ENCODE results near the gene RASD2. TPM values are rescaled to one million over a fixed set of nuclear protein-coding genes. Genes with fewer than 3 reads are reported as not detected.

The RASD2 gene
- total RNA-seq, 1 donor from 2014 or later = not detected

DNA sequence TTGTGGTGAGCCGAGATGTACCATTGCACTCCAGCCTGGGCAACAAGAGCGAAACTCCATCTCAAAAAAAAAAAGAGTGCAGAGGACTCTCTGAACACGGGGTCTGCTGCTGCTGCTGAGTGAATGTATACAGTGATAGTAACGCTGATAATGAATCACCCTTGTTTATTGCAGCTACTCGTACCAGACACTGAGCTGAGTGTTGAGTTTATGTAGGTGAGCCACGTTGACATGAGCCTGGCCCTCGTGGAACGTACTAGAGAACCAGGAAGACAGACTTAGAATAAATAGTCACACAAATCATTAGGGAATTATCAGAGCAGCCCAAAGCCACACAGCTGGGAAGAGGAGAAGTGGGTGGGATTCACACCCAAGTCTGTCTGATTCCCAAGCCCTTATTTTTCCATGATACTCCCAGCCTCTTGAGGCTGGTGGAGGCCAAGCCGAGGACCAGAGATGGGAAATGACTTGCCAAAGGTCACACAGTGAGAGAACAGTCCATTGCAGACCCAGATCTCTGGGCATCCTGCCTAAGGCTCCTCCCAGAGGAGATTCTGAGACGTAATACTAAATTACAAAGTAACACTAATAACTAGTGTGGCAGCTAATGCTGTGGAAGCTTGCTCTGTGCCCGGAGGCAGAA lies 41.7 kb downstream of the RASD2 start:
- intact Hi-C loops (cut with micrococcal nuclease) = loop anchor here (5.0 kb wide), 1 partner anchor 150 kb away; no protein-coding TSS in a partner anchor

DNA sequence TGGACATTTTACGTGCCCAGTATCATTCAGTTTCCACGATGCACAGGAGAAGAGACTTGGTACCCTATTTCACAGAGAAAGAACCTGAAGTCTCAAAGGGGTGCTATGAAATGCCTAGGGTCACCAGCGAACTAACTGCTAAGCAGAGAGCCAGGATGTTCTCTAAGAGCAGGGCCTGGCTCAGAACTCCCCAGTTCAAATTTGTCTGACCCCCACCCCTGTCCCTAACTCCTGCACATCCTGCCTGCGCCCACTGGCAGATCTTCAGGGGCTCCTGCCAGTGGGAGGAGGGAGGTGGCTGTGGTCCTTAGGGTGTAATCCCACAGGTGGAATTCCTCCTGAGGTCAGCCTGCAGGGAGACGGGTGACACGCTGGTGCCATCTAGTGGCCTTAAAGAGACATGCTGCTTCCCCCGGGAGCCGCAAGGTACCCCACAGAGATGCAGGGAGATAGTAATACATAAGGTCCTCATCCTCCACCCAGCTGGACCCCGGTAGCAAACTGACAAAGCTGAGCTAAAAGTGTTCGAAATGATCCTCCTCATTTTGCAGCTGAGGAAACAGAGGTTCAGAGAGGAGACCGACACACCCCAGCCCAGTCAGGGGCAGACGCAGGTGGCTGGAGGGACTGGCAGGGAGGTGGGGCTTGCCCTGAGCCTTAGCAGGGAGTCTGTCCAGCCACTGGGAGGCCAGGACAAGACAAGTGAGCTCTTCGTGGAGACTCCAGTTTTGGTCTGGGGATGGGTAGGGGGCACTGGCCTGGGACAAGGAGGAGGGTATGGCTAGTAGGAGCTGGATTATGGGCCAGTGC lies 42.4 kb downstream of the RASD2 start:
- intact Hi-C loops (cut with micrococcal nuclease) = loop anchor here (1.0 to 5.0 kb wide), 3 partner anchors 40 to 233 kb away; no protein-coding TSS in a partner anchor

DNA sequence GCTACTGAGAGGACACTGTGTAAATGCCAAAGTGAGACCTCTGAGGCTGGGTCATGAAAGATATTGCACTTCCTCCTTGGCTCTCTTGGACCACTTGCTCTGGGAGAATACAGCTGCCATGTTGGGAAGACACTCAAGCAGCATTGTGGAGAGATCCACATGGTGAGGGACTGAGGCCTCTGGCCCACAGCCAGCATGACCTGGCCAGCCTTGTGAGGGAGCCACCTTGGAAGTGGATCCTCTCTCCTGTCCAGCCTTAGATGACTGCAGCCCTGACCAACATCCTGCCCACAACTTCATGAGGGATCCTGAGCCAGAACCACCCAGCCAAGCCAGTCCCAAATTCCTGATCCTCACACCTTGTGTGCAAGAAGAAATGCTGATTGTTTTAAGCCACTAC lies 46.1 kb downstream of the RASD2 start:
- intact Hi-C loops (cut with micrococcal nuclease) = no loop called here

DNA sequence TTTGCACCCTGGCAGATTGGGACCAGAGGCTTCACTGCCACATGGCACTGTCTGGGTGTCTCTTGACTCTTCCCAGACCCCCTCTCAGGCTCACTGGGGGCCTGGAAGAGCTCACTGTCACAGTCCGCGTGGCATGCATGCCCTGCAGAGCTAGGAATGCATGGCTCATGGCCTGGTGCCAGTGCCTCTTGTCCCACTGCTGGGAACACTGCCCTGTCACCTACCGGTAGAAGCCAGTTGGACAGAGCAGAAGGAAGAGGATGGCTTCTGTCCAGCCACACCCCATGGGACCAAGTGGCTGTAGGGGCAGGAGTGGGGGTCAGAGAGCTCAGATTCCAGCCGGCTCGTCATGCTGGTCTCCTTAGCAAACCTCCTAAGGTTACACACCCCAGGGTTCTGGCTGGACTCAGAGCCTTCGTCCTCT lies 46.8 kb downstream of the RASD2 start:
- intact Hi-C loops (cut with micrococcal nuclease) = no loop called here

DNA sequence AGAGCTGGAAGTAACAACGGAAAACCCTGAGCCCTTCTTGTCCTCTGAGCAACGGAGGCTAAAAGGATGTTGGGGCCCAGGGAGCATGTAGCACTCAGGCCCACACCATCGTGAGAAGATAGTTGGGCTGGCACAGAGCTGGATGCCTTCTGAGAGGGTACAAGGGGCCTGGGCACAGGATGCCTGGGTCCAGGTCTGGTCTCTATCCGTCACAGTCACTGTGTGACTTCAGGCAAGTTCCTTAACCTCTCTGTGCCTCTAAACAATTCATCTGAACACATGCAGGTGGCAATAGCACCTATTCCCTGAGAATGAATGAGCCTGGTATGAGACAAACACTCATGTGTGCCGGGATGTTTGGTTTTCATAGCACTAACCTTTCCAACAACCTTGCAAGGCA lies 47.3 kb downstream of the RASD2 start:
- intact Hi-C loops (cut with micrococcal nuclease) = no loop called here

DNA sequence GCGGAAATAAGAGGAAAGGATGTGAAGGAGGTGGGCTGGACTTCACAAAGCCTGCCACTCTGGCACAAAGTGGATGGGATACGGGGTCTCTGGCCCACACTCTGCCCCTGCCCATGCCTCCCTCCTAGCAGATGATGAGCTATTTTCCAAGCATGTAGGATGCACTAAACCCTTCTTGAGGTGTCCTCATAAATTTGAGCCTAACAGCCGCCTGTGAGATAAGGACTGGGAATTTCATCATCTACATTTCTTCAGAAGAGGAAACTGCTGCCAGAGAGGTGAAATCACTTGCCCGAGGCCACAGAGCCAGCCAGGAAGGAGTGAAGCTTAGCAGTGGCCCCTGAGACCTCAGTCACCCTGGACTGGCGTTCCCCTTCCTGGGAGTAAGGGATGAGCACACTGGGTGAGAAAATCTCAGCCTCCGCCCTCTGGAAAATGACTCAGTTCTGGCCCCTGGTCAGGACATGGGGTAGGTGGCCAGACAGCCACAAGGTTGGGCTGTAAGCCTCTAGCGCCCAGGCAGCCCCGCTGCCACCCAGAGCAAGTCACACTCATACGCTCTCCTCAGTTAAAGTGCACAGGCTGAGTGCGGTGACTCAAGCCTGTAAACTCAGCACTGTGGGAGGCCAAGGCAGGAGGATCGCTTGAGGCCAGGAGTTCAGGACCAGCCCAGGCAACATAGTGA lies 48.6 kb downstream of the RASD2 start:
- intact Hi-C loops (cut with micrococcal nuclease) = no loop called here

DNA sequence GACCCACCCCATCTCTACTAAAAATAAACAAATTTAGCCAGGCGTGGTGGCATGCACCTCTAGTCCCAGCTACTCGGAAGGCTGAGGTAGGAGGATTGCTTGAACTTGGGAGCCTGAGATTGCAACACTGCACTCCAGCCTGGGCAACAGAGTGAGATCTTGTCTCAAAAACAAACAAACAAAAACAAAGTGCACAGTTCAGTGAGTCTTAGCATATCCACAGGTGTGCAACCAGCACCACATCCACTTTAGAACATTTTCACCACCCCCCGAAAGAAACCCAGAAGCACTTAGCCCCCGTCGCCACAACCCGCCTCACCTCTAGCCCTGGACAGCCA lies 49.1 kb downstream of the RASD2 start:
- intact Hi-C loops (cut with micrococcal nuclease) = no loop called here

DNA sequence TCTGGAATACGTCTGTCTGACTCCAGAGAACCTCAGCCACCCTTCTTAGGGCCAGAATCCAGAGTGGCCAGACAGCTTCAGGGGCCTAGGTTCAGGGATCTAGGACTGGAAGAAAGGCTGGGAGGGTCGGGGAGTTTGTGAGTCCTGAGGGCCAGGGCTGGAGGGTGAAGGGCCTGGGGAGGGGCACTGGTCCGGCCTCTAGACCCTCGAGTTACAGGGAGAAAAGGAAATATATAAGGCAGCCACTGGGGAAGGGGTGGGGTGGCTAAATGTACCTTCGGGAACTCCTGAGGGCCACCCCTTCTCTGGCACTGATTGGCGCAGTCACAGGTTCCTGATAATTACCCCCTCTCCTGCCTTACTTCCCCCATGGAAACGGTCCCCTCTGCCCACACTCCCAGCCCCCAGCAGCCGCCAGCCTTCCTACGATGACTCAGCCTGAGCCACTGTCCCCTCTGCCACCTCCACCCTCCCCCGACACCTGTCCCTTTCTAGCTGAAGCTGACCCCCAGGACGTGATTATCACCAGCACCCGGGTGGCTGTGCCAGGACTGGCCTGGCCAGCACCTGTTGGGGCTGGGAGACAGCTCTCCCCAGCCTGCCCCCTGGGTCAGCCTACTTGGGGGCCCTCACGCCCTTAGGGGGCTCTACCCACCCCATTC lies 50.1 kb downstream of the RASD2 start:
- intact Hi-C loops (cut with micrococcal nuclease) = no loop called here

DNA sequence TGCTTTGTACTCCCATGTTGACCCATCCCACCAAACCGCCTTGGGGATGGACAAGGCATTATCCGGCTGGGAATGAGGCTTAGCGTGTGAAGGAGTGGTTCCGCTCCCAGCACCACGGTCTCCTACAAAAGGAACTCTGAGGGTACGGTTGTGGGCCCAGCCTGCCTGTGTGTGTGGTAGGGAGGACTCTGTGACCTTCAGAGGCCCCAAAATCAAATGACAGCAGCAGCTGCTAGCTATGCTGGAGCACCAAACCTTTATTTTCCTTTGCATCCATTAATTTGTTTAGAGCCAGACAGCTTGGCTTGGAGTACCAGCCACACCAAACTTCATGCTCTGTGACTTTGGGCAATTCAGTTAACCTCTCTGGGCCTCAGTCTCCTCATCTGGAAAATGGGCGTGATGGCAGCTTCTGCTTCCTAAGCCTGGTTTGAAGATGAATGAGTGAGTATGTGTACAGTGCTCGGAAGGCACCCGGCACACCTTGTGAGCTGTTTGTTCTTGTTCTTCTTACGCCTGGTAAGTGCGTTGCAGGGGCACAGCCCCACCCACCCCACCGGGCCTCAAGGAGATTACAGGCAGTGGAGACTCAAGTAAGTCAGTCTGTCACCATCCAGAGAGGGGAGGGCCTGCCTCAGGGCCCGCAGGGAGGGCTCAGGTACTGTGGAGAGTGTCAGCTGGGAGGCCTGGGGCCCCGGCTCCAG lies 51.2 kb downstream of the RASD2 start:
- intact Hi-C loops (cut with micrococcal nuclease) = no loop called here

DNA sequence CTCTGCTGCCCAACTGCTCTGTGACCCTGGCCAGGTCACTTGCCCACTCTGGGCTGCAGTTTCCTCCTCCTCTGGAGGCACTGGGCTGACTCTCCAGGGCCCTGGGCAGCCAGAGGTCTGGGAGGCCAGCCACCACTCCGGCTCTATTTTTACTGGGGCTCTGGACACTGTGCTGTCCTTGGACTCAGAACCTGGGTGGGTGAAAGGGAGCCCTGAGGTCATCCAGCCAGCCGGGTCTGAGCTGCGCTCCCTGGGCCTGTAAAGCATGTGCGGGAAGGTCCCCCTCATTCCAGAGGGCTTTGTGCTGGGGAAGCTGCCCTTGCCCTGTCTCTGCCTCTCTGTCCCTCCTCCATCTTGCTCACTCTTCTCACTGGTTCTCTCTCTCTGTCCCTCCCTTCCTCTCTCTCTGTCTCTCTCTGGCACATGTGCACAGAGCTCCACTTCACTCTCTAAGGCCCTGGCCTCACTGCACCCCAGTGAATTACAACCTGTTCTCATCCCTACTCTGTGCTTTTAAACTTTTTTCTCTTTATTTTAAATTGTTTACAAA lies 51.9 kb downstream of the RASD2 start:
- intact Hi-C loops (cut with micrococcal nuclease) = no loop called here

DNA sequence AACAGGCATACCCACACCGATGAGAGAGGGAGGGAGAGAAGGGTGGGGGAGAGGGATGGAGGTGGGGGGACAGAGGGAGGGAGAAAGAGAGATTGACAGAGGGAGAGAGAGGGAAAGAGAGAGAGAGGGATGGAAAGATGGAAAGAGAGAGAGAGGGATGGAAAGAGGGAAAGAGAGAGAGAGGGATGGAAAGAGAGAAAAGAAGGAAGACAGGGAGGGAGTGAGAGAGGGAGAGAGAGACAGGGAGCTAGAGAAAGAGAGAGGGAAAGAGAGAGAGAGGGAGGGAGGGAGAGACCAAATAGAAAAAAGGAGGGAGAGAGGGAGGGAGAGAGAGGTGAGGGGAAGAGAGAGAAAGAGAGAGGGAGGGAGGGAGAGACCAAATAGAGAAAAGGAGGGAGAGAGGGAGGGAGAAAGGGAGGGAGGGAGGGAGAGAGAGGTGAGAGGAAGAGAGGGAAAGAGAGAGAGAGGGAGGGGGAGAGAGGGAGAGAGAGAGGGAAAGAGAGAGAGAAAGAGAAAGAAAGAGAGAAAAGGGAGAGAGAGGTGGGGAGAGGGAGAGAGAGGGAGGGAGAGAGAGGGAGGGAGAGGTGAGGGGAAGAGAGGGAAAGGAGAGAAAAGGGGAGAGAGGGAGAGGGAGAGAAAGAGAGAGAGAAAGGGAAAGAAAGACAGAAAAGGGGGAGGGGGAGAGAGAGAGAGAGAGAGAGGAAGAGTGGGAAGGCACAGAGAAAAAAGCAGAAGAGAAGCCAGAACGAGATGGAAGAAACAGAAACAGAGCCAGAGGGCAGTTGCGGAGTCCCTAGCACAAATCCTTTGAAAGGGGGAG lies 52.6 kb downstream of the RASD2 start:
- intact Hi-C loops (cut with micrococcal nuclease) = no loop called here

DNA sequence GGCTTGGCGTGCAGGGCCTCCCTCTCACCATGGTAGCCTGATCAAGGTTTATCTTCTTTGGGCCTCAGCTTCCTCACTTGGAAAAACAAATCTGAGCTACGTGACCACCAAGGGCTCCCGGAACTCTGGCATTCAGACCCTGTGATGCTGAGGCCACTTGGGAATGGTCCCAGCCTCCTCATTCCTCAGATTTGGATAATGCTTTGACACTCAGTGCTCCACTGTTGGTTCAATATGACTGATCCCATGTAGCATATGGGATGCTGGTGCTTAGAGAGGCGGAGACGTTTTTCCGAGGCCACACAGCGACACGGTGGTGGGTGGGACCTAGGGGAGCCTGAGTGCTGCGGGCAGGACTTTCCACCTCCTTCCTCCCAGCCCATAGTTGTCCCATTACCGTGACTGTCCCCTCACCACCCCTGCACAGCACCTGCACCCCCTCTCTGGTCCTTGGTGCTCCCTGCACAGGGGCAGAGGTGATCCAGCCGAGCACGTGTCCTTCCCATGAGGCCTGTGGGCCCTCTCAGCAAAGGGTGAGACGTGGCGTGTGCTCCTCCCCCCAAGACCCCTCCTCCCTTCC lies 53.4 kb downstream of the RASD2 start:
- intact Hi-C loops (cut with micrococcal nuclease) = no loop called here

DNA sequence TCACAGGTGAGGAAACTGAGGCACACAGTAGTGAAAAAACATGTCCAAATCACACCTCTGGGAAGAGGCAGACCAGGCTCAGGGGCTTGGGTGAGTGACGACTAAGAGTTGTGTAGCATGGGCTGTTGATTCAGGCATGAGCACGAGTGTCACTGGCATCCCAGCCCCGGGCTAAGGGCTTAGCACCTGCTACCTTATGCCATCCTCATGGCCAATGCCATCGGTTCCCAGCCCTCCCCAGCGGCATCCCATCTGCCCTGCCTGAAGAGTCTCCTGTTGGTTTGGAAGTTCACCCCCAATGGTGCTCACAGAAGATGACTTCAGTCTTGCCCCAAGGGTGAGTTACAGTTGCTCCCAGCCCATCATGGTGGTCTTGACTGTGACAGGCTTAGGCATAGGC lies 54.1 kb downstream of the RASD2 start:
- intact Hi-C loops (cut with micrococcal nuclease) = no loop called here

DNA sequence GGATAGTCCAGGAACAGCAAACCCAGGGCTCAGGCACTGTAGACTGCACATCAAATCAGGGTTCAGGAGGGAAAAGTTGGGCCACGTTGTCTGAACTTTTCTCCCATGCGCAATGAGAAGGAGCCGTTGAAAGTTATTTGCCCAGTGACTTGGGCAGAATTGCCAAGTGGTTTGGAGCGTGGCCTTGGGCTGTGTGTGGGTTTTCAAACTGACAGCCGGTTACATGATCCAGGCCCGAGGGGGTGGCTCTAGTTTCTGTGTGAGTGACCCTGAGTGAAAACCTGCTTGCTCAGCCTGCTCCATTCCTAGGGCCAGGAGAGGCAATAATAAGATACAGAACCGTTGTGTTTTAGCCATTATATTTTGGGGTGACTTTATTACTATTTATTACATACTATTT lies 56.2 kb downstream of the RASD2 start:
- intact Hi-C loops (cut with micrococcal nuclease) = no loop called here

DNA sequence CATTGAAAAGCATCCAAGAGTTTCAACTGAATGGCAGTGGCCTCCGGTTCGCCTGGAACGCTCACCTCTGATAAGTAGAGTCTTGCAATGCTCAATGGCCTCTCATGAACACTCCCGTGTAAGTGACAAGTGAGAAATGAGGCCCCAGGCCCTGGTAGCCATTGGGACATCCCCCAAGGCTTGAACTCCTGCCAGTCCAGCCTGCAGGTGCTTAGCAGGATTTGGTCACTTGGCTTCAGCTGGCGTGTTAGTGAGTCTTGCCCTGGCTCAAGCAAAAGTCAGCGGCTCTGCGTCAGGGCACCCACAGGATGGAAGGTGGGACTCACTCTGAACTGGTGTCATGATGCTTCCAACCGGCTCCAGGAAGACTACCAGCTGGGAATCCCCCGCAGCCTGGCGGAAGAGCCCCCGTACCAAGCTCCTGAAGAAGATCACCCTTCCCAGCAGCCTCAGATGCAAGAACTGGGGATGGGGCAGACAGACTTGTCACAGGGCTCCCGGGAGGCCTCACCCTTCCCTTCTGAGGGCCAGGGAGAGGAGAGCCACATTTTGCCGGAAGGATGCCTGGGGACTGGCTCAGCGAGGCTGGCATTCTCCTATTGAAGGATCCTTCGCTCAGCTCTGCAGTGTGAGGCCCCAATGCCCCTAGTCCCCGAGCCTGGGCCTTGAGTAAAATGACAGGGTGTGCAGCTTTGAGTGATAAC lies 57.2 kb downstream of the RASD2 start:
- intact Hi-C loops (cut with micrococcal nuclease) = no loop called here

DNA sequence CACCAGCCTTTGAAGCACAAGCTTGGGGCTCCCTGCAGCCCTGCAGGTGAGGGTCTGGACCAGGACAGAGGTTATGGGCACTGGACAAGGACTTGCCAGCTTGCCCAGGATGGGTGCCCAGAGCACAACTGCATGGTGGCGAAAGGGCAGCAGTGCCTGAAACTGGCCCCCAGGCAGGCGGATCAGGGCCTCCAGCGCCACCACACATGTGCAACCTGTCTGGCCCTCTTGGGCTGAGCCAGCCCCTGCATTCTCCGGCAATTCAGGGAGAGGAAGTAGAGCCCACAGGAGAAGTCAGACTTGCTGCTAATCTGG lies 57.7 kb downstream of the RASD2 start:
- intact Hi-C loops (cut with micrococcal nuclease) = no loop called here

DNA sequence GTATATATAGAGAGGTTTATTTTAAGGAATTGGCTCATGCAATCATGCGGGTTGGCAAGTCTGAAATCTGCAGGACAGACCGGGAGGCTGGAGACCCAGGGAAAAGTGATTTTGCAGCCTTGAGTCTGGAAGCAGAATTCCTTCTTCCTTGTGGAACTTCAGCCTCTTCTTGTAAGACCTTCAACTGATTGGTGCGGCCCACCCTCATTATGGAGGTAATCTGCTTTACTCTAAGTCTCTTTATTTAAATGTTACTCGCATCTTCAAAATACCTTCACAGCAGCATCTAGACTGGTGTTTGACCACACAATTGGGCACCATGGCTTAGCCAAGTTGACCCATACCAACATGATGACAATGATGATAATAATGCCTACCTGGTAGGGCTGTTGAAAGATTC lies 58.7 kb downstream of the RASD2 start:
- intact Hi-C loops (cut with micrococcal nuclease) = no loop called here

DNA sequence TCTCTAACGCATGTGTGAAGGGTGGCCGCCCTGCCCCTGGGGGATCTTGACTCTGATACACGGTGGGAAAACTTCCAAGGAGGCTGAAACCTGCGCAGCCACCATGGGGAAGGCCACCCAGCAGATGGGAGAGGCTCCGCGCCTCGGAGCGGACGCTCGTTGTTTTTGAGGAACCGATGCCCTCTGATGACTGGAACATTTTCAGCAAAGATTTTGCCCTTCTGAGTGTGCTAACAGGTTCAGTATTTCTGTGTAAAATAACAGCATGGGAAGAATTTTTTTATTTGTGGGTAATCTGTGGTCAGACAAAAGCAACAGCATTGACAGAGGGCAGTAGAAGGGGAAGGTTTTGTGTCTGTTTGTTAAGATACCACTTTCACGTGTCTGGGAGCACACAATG lies 59.8 kb downstream of the RASD2 start:
- intact Hi-C loops (cut with micrococcal nuclease) = no loop called here

DNA sequence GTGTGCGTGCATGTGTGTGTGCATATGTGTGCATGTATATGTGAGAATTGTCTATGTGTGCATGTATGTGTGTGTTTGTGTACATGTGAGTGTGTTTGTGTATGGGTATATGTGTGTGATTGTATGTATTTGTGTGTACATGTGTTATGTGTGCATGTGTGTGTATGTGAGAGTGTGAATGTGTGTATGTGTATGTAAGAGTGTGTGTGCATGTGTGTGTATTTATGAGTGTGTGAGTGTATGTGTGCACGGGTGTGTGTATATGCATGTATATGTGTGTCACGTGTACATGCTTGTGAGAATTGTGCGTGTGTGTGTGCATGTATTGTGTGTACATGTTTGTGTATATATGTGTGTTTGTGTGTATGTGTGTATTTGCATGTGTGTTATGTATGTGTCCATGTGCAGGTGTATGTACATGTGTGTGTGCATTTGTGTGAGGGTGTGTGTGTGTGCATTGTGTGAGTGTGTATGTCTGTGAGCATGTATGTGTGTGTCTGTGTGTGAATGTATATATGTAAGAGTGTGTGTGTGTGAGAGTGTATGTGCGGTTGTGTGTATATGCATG lies 60.5 kb downstream of the RASD2 start:
- intact Hi-C loops (cut with micrococcal nuclease) = no loop called here
